Brain microvascular endothelial cell (primary cell): ENCODE results near the gene PRRG1.

Experiments
- DNase-seq: peaks from one replicate; pipeline ENCODE4 v3.0.0-alpha.2; 2020
- H3K27ac ChIP-seq: fragments of 250-450 bp; sonication (Bioruptor Pico); 2 replicates; pipeline ENCODE4 v1.5.1; 2020; ENCODE audit warnings: mild to moderate bottlenecking, moderate library complexity
- H3K27me3 ChIP-seq: fragments of 250-450 bp; sonication (Bioruptor Pico); replicated peaks from 2 replicates; pipeline ENCODE4 v1.5.1; 2020; ENCODE audit warnings: mild to moderate bottlenecking
- H3K36me3 ChIP-seq: fragments of 250-450 bp; sonication (Bioruptor Pico); replicated peaks from 2 replicates; pipeline ENCODE4 v1.5.1; 2020; ENCODE audit warnings: mild to moderate bottlenecking
- H3K4me3 ChIP-seq: 2 replicates; pipeline ENCODE4 v1.5.1; 2011; ENCODE audit warnings: low read depth, mild to moderate bottlenecking, control low read depth, low read length, moderate library complexity
- CTCF ChIP-seq: IDR thresholded peaks from 2 replicates; pipeline ENCODE4 v1.5.1; 2011; ENCODE audit warnings: low read depth, mild to moderate bottlenecking, moderate library complexity, low read length, control low read depth, inconsistent platforms; ENCODE audit errors: missing control alignments
- in situ Hi-C: cut with HindIII; loops from 2 replicates; pipeline ENCODE4 v1.10.0; 2017; ENCODE audit warnings: low sequenced_read_pairs, low pct_ligation_motif_present

Gene PRRG1

GRCh38 chrX:37348971-37349220, 268 bp upstream of the PRRG1 start:
- H3K27me3 ChIP-seq, result no peaks in the 10 kb centered on the region
- no peak for TF ChIP-seq CTCF
- DNase-seq, result no peak
- in situ Hi-C loops, result no loop called here
- H3K4me3 ChIP-seq, result peak overlapping the region; percentile 55
- H3K36me3 ChIP-seq, result no peaks in the 10 kb centered on the region
- H3K27ac ChIP-seq, result peak overlapping the region; percentile 70

DNA sequence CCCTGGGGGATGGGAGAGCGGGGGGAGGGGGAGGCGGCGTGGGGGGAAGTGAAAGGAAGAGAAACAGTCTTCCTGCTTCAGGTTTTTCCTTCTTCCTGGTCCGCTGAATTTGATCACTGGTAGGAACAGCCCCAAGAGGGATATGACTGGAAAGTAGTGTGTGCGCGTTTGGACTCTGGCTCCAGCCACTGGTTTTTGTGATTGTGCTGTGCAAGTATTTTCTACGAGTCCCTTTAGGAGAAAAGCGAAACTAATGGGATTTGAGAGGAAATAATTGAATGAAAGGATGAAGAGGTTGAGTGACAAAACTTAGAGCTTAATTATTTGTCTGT, 836 bp downstream of the PRRG1 start:
- Histone ChIP-seq H3K27me3 (no peaks in the 10 kb centered on the region), H3K36me3 (no peaks in the 10 kb centered on the region), H3K27ac (peak overlapping the region; percentile 78), H3K4me3 (peak overlapping the region; percentile 80)
- in situ Hi-C loops, result no loop called here
- no peak for TF ChIP-seq CTCF
- DNase-seq, result no peak

- H3K4me3 ChIP-seq, result no peak overlapping the region
- no peak overlapping the region for H3K27ac ChIP-seq
- TF ChIP-seq CTCF, result no peak
- no peak for DNase-seq
- no peaks in the 10 kb centered on the region for H3K36me3 ChIP-seq
- in situ Hi-C loops, result no loop called here
- H3K27me3 ChIP-seq, result no peaks in the 10 kb centered on the region
Observed at GRCh38 chrX:37353646-37354045, 4.5 kb downstream of the PRRG1 start.

DNA sequence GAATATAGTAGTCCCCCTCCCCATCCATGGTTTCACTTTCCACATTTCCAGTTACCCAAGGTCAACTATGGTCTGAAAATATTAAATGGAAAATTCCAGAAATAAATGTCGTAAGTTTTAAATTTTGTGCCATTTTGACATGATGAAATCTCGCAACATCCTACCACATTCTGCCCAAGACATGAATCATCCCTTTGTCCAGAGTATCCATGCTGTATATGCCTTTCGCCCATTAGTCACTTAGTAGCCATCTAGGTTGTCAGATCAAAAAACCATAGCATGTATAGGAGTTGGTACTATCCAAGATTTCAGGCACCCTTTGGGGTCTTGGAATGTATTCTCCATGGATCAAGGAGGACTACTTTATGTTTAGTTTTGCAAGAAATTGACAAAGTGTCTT, 8.3 kb downstream of the PRRG1 start:
- in situ Hi-C loops, result no loop called here
- H3K4me3 ChIP-seq, result no peak overlapping the region
- no peak overlapping the region for H3K27ac ChIP-seq
- no peak for TF ChIP-seq CTCF
- no peak for DNase-seq
- H3K27me3 ChIP-seq, result no peaks in the 10 kb centered on the region
- no peaks in the 10 kb centered on the region for H3K36me3 ChIP-seq

DNA sequence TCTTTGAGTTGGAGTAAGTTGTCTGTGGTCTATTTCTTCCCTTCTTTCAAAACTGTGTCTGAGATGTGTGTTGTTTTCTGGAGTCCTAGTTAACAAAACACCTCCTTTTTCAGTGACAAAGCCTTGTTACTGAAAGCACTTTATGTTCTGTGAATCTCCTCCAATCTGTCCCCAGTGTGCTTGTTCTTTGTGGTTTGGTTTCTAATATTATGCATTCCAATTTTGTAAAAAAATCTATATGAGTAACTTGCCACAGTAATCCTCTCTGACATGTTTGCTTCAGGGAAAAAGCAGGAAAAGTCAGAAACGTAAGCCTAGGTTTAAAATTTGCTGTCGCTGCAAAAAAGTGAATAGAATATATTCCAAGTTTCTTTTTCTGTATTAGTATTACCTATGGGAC, 12.4 kb downstream of the PRRG1 start:
- TF ChIP-seq CTCF, result no peak
- in situ Hi-C loops, result no loop called here
- no peak for DNase-seq
- Histone ChIP-seq H3K27me3 (no peaks in the 10 kb centered on the region), H3K4me3 (no peak overlapping the region), H3K27ac (no peak overlapping the region), H3K36me3 (no peaks in the 10 kb centered on the region)

GRCh38 chrX:37364666-37365065, 15.5 kb downstream of the PRRG1 start:
- no peak for TF ChIP-seq CTCF
- H3K36me3 ChIP-seq, result no peaks in the 10 kb centered on the region
- in situ Hi-C loops, result no loop called here
- H3K4me3 ChIP-seq, result no peak overlapping the region
- no peaks in the 10 kb centered on the region for H3K27me3 ChIP-seq
- no peak for DNase-seq
- no peak overlapping the region for H3K27ac ChIP-seq
